ENCODE measurements around the gene NAV1.
"Not testable (repeated sequence)": the region's sequence is repeated elsewhere in the genome, so short reads cannot be mapped to it uniquely, and the experiment has no call there.

The NAV1 gene

GRCh38 chr1:201566529-201566823 is 27.5 kb downstream of the NAV1 start:
- DNase-seq = no peak

- no peak for DNase-seq
These were observed 28.2 kb downstream of the NAV1 start for GRCh38 chr1:201566933-201567801.

DNA sequence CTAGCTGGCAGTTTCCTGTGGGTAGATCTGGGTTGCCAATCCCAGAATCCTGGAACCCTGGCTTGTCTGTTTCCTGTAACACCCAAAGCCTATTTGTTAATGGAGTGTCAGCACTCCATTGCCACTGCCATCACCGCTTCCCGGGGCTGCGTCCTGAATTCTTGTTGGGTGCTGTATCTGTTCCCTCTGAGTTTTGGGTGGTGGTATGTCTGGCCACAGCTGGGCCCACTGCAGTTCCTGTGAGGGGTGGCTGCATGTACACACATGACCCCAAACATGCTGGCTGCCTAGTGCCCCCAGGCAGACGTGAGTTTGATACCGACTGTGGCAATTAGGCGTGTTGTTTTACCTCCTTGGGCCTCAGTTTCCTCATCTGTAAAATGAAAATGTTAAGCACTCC is 29.3 kb downstream of the NAV1 start:
- no peak for DNase-seq

DNA sequence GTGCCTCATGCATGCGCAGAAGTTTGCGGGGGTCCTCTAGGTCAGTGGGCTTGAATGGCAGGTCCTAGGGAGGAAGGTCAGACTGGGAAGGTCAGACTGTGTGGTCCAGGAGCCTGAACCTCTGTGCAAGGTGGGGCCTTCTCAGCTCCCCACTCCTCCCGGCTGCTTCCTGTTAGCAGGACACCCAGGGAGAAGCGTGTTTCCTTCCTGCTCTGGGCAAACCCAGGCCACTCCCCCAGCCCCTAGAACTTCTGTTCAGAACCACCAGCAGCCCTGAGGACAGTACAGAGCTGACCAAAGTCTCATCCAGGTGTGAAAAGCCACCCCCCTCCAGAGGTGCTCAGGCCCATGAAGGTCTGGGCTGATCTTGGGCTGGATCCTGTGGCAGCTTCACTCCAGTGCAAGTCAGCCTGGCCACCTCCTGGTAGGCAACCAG is 29.9 kb downstream of the NAV1 start:
- no peak for DNase-seq

GRCh38 chr1:201570181-201570885 is 31.4 kb downstream of the NAV1 start:
- DNase-seq = no peak

DNA sequence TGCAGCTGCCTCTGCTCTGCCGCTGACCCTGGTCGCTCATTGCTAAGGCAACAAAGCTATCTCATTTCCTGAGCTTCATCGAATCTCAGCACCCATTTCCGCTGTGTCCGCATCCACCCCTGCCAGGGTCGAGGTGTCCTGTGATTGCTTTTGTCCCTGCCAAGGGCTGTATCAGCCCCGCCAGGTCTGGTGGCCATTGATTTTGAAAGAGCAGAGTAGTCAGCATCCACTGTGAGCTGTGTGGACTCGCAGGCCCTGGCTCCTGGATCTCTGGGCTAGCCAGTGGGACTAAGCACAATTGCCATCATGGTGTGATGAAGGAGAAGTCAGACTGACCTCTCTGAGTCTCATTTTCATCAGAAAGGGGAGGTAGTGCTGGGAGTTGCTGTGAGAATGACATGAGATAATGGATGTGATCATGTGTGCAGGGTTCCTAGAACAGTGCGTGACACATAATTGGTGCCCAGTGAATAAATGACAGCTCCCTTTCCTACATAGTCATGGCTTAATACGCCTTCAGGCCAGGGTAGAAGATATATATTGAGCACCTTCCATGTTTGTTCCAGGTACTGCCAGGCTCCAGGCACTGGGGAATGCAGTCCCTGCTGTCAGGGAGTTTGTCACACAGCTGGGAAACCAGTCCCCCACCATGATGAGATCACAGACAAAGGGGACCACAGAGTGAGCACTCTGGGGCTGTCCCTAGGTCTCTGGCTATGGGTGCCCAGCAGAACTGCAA is 32.1 kb downstream of the NAV1 start:
- no peak for DNase-seq

DNA sequence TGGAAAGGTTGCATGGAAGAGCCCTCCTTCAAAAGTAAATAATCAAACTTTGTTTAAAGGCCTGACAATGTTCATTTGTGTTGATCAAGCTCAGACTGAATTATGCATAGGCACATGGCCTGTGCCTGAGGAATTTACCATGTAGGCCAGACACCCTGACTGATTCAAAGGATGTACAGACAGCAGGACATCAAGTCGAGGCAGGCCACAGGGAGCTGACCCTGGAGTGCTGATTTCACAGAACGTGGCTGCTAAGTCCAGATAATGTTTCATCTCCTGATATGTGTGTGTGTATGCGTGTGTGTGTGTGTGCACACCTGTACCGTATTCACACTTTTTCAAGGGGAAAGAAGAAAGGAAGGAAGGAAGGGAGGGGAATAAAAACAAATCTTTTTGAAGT is 34.1 kb downstream of the NAV1 start:
- DNase-seq = no peak

DNA sequence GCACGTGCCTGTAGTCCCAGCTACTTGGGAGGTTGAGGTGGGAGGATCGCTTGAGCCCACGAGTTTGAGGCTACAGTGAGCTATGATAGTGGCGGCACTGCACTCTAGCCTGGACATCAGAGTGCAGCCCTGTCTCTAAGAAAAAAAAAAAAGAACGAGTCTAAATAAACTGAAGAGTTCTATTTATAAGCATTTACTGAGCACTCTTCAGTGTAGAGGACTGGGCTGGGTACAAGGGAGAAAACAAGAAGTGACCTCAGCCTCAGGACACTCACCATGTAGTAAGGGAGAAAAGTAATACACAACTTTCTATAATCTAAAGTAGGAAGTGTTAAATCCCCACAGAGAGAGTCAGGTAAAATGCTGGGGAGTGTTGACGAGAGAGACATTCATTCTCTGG is 35.0 kb downstream of the NAV1 start:
- no peak for DNase-seq

DNA sequence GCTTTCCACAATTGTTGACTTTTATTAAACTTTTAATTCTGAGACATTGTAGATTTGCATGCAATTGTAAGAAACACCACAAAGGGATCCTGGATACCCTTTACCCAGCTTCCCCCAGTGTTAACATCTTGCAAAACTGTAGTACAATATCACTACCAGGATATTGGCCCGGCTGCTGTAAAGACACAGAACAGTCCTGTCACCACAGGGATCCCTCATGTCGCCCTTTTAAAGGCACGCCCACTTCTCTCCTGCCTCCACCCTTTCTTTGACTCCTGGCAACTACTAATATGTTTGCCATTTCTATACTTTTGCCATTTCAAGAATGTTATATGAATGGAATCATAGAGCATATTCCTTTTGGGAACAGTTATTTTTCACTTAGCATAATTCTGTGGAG is 37.0 kb downstream of the NAV1 start:
- no peak for DNase-seq

- no peak for DNase-seq
These were observed 38.0 kb downstream of the NAV1 start for GRCh38 chr1:201576914-201577313.

DNA sequence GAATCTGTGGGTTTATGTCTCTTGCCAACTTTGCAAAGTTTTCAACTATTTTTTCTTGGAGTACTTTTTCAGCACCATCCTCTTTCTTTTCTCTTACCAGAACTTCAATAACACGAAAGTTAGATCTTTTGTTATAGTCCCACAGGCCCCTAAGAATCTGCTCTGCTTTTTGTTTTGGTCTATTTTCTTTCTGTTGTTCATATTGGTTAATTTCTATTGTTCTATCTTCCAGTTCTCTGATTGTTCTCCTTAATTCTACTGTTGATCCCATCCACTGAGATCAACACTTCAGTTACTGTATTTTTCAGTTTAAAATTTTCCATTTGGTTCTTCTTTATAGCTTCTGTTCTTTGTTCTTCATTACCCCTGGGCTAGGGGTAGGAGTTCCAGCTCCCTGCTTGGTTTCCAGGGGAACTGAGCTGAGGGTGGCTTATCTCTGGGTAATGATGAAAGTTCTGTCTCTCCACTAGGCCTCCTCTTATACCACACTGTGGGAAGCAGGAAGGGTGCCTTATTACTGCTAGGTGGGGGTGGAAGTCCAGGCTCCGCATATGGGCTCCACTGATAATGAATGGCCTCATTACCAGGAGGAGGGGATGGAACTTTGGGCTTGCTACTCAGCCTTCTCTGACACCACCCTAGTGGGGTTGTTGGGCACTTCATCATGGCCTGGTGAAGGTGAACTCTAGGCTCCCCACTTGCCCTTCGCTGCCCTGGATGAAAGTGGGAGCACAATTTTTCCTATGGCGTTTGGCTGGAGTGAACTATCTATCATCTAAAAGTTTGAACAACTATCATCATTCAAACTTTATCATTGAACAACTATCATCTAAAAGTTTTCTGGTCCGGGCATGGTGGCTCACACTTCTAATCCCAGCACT is 39.3 kb downstream of the NAV1 start:
- no peak for DNase-seq

DNA sequence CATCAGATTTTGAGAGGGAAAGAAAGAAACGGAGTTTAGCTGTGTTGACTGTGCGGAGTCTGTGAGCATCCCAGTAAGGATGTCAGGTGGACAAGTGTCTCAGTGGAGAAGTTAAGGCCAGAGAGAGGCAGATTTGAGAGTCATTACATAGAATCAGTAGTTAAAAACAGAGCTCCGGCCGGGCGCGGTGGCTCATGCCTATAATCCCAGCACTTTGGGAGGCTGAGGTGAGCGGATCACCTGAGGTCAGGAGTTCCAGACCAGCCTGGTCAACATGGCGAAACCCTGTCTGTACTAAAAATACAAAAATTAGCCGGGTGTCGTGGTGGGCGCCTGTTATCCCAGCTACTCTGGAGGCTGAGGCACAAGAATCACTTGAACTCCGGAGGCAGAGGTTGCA is 42.4 kb downstream of the NAV1 start:
- DNase-seq = not testable (repeated sequence)

DNA sequence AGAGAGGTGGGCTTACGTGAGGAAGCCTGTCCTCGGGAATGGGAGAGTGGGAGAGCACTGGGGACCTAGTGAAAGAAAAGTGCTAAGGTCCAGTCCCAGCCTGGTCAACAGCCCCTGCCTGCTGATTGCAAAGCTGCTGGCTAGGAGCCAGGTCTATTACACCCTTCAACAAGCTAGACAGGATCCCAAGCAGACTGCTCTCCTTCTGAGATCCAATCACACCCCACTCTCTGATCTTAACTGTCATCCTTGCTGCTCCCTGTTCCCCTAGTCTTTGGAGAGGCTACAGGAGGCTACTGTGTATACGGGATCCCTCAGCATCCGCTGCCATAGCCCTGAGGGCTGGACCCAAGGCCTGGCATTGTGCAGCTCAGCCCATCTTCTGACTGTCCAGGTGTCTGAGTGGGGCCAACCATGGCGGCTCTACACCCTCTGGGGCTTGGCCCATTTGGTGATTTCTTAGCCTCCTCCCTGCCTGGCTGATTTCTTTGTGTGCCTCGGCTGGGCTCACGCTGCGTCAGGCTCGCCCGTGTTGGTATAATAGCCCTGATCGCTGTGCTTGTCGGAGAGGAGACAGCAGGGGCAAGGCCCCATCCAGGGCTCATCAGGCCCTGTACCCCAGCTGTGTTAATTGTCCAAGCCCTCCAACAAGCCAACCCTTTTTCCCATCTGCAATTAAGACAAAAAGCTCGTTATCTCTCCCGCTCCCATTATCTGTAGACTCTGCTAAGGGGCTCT is 43.9 kb downstream of the NAV1 start:
- no peak for DNase-seq

DNA sequence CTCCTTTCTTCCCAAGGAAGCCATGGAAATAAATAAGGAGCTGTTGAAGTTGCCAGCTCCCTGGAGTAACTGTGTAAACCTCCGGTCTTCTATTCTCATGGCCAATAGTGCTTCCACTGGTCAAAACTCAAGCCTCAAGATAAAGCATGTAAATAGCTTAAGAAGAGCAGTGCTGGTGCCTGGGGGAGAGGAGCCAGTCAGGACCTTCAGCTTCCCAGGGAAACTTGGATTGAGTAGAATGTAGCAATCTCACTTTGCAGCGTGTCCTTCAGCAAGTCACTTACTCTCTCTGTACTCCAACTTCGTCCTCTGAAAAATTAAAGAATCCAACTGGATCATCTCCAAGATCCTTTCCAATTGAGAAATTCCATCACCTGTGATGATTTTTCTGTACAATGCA is 44.7 kb downstream of the NAV1 start:
- DNase-seq = no peak

DNA sequence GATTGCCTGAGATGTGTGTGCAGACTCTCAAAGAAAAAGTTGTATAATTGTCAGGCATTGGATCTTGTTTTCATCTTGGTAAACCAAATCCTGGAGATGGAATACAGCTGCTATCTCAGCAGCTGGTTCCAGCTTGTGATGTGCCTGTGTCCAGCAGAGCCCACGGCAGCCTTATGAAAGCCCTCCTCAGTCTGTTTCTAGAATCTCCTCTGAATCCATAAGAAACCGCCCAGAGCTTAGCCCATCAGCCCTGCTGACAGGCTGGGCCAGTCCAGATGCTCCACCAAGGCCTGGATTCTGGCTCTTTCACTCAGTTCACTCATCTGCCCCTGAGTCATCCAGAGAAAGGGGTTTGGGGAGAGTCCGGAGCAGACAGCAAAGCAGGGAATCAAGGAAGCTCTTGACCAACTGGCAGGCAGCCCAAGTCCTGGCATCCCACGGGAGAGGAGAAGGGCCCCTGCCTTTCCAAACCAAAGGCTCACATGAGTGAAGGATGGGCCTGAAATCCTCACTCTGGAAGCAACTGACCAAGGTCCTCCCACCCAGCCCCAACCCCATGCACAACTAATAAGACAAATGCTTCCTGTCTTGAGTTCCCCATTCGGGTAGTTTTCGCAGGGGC is 45.7 kb downstream of the NAV1 start:
- no peak for DNase-seq

GRCh38 chr1:201585093-201585483 is 46.2 kb downstream of the NAV1 start:
- no peak for DNase-seq

DNA sequence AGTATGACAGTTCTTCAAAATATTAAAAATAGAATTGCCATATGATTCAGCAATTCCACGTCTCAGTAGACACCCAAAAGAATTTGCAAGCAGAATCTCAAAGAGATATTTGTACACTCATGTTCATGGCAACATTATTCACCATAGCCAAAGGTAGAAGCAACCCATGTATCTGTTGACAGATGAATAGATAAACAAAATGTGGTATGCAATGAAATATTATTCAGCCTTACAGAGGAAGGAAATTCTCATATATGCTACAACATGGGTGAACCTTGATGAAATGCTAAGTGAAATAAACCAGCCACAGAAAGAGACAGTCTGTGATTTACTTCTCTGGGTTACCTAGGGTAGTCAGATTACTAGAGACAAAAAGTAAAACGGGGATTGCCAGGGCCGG is 47.0 kb downstream of the NAV1 start:
- no peak for DNase-seq

DNA sequence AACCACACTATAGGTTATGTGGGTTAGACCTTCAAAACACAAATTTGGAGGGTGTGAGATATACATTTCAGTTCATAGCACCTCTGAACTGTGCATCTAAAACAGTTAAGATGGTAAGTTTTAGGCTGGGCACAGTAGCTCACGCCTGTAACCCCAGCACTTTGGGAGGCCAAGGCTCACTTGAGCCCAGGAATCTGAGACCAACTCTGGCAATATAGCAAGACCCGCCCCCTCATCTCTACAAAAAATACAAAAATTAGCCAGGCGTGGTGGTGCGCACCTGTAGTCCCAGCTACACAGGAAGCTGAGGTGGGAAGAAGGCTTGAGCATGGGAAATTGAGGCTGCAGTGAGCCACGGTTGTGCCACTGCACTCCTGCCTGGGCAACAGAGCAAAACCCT is 47.9 kb downstream of the NAV1 start:
- DNase-seq = no peak

DNA sequence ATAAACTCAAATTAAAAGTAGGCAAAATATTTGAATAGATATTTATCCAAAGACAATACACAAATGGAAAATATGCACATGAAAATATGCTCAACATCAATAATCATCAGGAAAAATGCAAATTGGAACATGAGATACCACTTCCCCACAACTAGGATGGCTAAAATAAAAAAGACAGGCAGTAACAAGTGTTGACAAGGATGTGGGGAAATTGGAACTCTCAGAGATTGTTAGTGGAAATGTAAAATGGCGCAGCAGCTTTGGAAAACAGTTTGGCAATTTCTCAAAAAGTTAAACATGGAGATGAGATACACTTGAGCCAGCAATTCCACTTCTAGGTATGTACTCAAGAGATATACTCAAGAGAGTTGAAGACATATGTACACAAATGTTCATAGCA is 48.8 kb downstream of the NAV1 start:
- no peak for DNase-seq

Data from CD4-positive, alpha-beta T cell treated with Interleukin-12 subunit alpha and Interleukin-12 subunit beta, for 1 hour (primary cell).